HEK293T (cell line): Measurements from ENCODE around the gene TPGS2.

Experiments used
- BHLHE40 ChIP-seq: fragments of 450-650 bp; IDR thresholded peaks from 2 replicates; pipeline ENCODE4 v1.6.1; 2016; ENCODE audit warnings: mild to moderate bottlenecking, moderate library complexity, borderline replicate concordance
- FOXA1 ChIP-seq: fragments of 450-650 bp; IDR thresholded peaks from 2 replicates; pipeline ENCODE4 v1.6.1; 2016; ENCODE audit warnings: mild to moderate bottlenecking
- FOXK2 ChIP-seq: fragments of 450-650 bp; IDR thresholded peaks from 2 replicates; pipeline ENCODE4 v1.6.1; 2016; ENCODE audit warnings: mild to moderate bottlenecking
- HDGF ChIP-seq: fragments of 450-650 bp; IDR thresholded peaks from 2 replicates; pipeline ENCODE4 v1.6.1; 2017; ENCODE audit warnings: antibody characterized with exemption, borderline replicate concordance
- L3MBTL2 ChIP-seq: fragments of 450-650 bp; conservative IDR thresholded peaks from 2 replicates; pipeline ENCODE4 v1.6.1; 2016; ENCODE audit warnings: mild to moderate bottlenecking
- LEF1 ChIP-seq: fragments of 450-650 bp; IDR thresholded peaks from 2 replicates; pipeline ENCODE4 v1.6.1; 2017; ENCODE audit warnings: mild to moderate bottlenecking, borderline replicate concordance
- PKNOX1 ChIP-seq: fragments of 450-650 bp; IDR thresholded peaks from 2 replicates; pipeline ENCODE4 v1.6.1; 2016
- SP1 ChIP-seq: fragments of 450-650 bp; IDR thresholded peaks from 2 replicates; pipeline ENCODE4 v1.6.1; 2017
- SUZ12 ChIP-seq: fragments of 450-650 bp; IDR thresholded peaks from 2 replicates; pipeline ENCODE4 v1.6.1; 2016; ENCODE audit warnings: mild to moderate bottlenecking
- ZNF384 ChIP-seq: fragments of 450-650 bp; IDR thresholded peaks from 2 replicates; pipeline ENCODE4 v1.6.1; 2016

- TF ChIP-seq SP1 (no peak), LEF1 (no peak), SUZ12 (no peak), FOXA1 (no peak), L3MBTL2 (no peak), FOXK2 (no peak), ZNF384 (no peak), HDGF (no peak), BHLHE40 (no peak), PKNOX1 (no peak)
Measured at GRCh38 chr18:36776650-36777049, 52.2 kb downstream of the TPGS2 start.
